HEK293T (cell line): ENCODE measurements around the gene LITAFD.

Source experiments
- ARNT ChIP-seq: fragments of 450-650 bp; IDR thresholded peaks from 2 replicates; pipeline ENCODE4 v1.6.1; 2017; ENCODE audit warnings: mild to moderate bottlenecking
- TARDBP ChIP-seq: fragments of 450-650 bp; IDR thresholded peaks from 2 replicates; pipeline ENCODE4 v1.6.1; 2016

- no peak for TF ChIP-seq TARDBP
- no peak for TF ChIP-seq ARNT
These were observed 31.8 kb upstream of the LITAFD start for GRCh38 chr16:8850279-8850885.
